ENCODE data around the gene LRFN2.

The LRFN2 gene

GRCh38 chr6:40500227-40500626 lies 86.9 kb downstream of the LRFN2 start:
- Mint-ChIP-seq H3K9me3 (ENCODE audit: low read depth) (no peaks in the 10 kb centered on the region), H3K36me3 (no peaks in the 10 kb centered on the region), H3K27me3 (no peaks in the 10 kb centered on the region), H3K4me3 (no peak overlapping the region), H3K27ac (no peak overlapping the region), H3K4me1 (ENCODE audit: low read depth) (no peaks in the 10 kb centered on the region)

- H3K4me1 Mint-ChIP-seq (ENCODE audit: low read depth): no peaks in the 10 kb centered on the region
- no peaks in the 10 kb centered on the region for H3K27me3 Mint-ChIP-seq
- H3K9me3 Mint-ChIP-seq (ENCODE audit: low read depth): no peaks in the 10 kb centered on the region
- H3K27ac Mint-ChIP-seq: no peak overlapping the region
- no peaks in the 10 kb centered on the region for H3K36me3 Mint-ChIP-seq
- no peak overlapping the region for H3K4me3 Mint-ChIP-seq
These were observed 87.9 kb downstream of the LRFN2 start for GRCh38 chr6:40499215-40499614.

GRCh38 chr6:40498148-40498547 lies 89.0 kb downstream of the LRFN2 start:
- no peaks in the 10 kb centered on the region for H3K27me3 Mint-ChIP-seq
- H3K27ac Mint-ChIP-seq: no peak overlapping the region
- no peak overlapping the region for H3K4me3 Mint-ChIP-seq
- H3K4me1 Mint-ChIP-seq (ENCODE audit: low read depth): no peaks in the 10 kb centered on the region
- H3K36me3 Mint-ChIP-seq: no peaks in the 10 kb centered on the region
- H3K9me3 Mint-ChIP-seq (ENCODE audit: low read depth): no peaks in the 10 kb centered on the region

GRCh38 chr6:40492187-40492586 lies 95.0 kb downstream of the LRFN2 start:
- H3K27me3 Mint-ChIP-seq: no peaks in the 10 kb centered on the region
- H3K27ac Mint-ChIP-seq: no peak overlapping the region
- no peaks in the 10 kb centered on the region for H3K36me3 Mint-ChIP-seq
- H3K4me1 Mint-ChIP-seq (ENCODE audit: low read depth): no peaks in the 10 kb centered on the region
- no peaks in the 10 kb centered on the region for H3K9me3 Mint-ChIP-seq (ENCODE audit: low read depth)
- H3K4me3 Mint-ChIP-seq: no peak overlapping the region

- Mint-ChIP-seq H3K4me3 (no peak overlapping the region), H3K27me3 (no peaks in the 10 kb centered on the region), H3K4me1 (ENCODE audit: low read depth) (no peaks in the 10 kb centered on the region), H3K27ac (no peak overlapping the region), H3K36me3 (no peaks in the 10 kb centered on the region), H3K9me3 (ENCODE audit: low read depth) (no peaks in the 10 kb centered on the region)
These were observed 96.7 kb downstream of the LRFN2 start for GRCh38 chr6:40490508-40490907.

- Mint-ChIP-seq H3K4me3 (no peak overlapping the region), H3K27me3 (no peaks in the 10 kb centered on the region), H3K9me3 (ENCODE audit: low read depth) (no peaks in the 10 kb centered on the region), H3K4me1 (ENCODE audit: low read depth) (no peaks in the 10 kb centered on the region), H3K27ac (no peak overlapping the region), H3K36me3 (no peaks in the 10 kb centered on the region)
These were observed 97.4 kb downstream of the LRFN2 start for GRCh38 chr6:40489798-40490197.

- no peaks in the 10 kb centered on the region for H3K36me3 Mint-ChIP-seq
- H3K9me3 Mint-ChIP-seq (ENCODE audit: low read depth): no peaks in the 10 kb centered on the region
- no peak overlapping the region for H3K4me3 Mint-ChIP-seq
- H3K27ac Mint-ChIP-seq: no peak overlapping the region
- no peaks in the 10 kb centered on the region for H3K4me1 Mint-ChIP-seq (ENCODE audit: low read depth)
- no peaks in the 10 kb centered on the region for H3K27me3 Mint-ChIP-seq
These were observed 100.6 kb downstream of the LRFN2 start for GRCh38 chr6:40486576-40486975.

GRCh38 chr6:40485795-40486194 lies 101.4 kb downstream of the LRFN2 start:
- Mint-ChIP-seq H3K27ac (no peak overlapping the region), H3K9me3 (ENCODE audit: low read depth) (no peaks in the 10 kb centered on the region), H3K4me1 (ENCODE audit: low read depth) (no peaks in the 10 kb centered on the region), H3K36me3 (no peaks in the 10 kb centered on the region), H3K27me3 (no peaks in the 10 kb centered on the region), H3K4me3 (no peak overlapping the region)

GRCh38 chr6:40485300-40485699 lies 101.9 kb downstream of the LRFN2 start:
- Mint-ChIP-seq H3K27me3 (no peaks in the 10 kb centered on the region), H3K4me3 (no peak overlapping the region)

GRCh38 chr6:40484066-40484465 lies 103.1 kb downstream of the LRFN2 start:
- no peaks in the 10 kb centered on the region for H3K4me1 Mint-ChIP-seq (ENCODE audit: low read depth)
- H3K27me3 Mint-ChIP-seq: no peaks in the 10 kb centered on the region
- H3K9me3 Mint-ChIP-seq (ENCODE audit: low read depth): no peaks in the 10 kb centered on the region
- H3K4me3 Mint-ChIP-seq: no peak overlapping the region
- H3K36me3 Mint-ChIP-seq: no peaks in the 10 kb centered on the region
- no peak overlapping the region for H3K27ac Mint-ChIP-seq

More at GRCh38 chr6:40485300-40485699, 101.9 kb downstream of the LRFN2 start:
- Mint-ChIP-seq H3K9me3 (ENCODE audit: low read depth) (no peaks in the 10 kb centered on the region), H3K27ac (no peak overlapping the region), H3K36me3 (no peaks in the 10 kb centered on the region), H3K4me1 (ENCODE audit: low read depth) (no peaks in the 10 kb centered on the region)

GRCh38 chr6:40482532-40482931 lies 104.6 kb downstream of the LRFN2 start:
- Mint-ChIP-seq H3K4me3 (no peak overlapping the region), H3K27ac (no peak overlapping the region), H3K27me3 (no peaks in the 10 kb centered on the region), H3K4me1 (ENCODE audit: low read depth) (no peaks in the 10 kb centered on the region), H3K9me3 (ENCODE audit: low read depth) (no peaks in the 10 kb centered on the region), H3K36me3 (no peaks in the 10 kb centered on the region)

GRCh38 chr6:40480678-40481077 lies 106.5 kb downstream of the LRFN2 start:
- no peak overlapping the region for H3K4me3 Mint-ChIP-seq
- H3K27ac Mint-ChIP-seq: no peak overlapping the region
- H3K9me3 Mint-ChIP-seq (ENCODE audit: low read depth): no peaks in the 10 kb centered on the region

GRCh38 chr6:40479706-40480105 lies 107.5 kb downstream of the LRFN2 start:
- H3K4me3 Mint-ChIP-seq: no peak overlapping the region
- H3K27ac Mint-ChIP-seq: no peak overlapping the region
- no peaks in the 10 kb centered on the region for H3K36me3 Mint-ChIP-seq
- no peaks in the 10 kb centered on the region for H3K4me1 Mint-ChIP-seq (ENCODE audit: low read depth)
- no peaks in the 10 kb centered on the region for H3K9me3 Mint-ChIP-seq (ENCODE audit: low read depth)
- H3K27me3 Mint-ChIP-seq: no peaks in the 10 kb centered on the region

More at GRCh38 chr6:40480678-40481077, 106.5 kb downstream of the LRFN2 start:
- Mint-ChIP-seq H3K36me3 (no peaks in the 10 kb centered on the region), H3K27me3 (no peaks in the 10 kb centered on the region), H3K4me1 (ENCODE audit: low read depth) (no peaks in the 10 kb centered on the region)

GRCh38 chr6:40477246-40478126 lies 109.7 kb downstream of the LRFN2 start:
- no peaks in the 10 kb centered on the region for H3K4me1 Mint-ChIP-seq (ENCODE audit: low read depth)
- H3K27me3 Mint-ChIP-seq: peaks cover 2% of the 10 kb centered on the region
- H3K27ac Mint-ChIP-seq: no peak overlapping the region
- H3K4me3 Mint-ChIP-seq: no peak overlapping the region
- no peaks in the 10 kb centered on the region for H3K36me3 Mint-ChIP-seq
- H3K9me3 Mint-ChIP-seq (ENCODE audit: low read depth): no peaks in the 10 kb centered on the region

GRCh38 chr6:40476673-40477072 lies 110.5 kb downstream of the LRFN2 start:
- Mint-ChIP-seq H3K4me3 (no peak overlapping the region), H3K27ac (no peak overlapping the region), H3K27me3 (peaks cover 2% of the 10 kb centered on the region), H3K4me1 (ENCODE audit: low read depth) (no peaks in the 10 kb centered on the region), H3K36me3 (no peaks in the 10 kb centered on the region), H3K9me3 (ENCODE audit: low read depth) (no peaks in the 10 kb centered on the region)

- no peaks in the 10 kb centered on the region for H3K4me1 Mint-ChIP-seq (ENCODE audit: low read depth)
- H3K27me3 Mint-ChIP-seq: peaks cover 2% of the 10 kb centered on the region
- no peak overlapping the region for H3K27ac Mint-ChIP-seq
- H3K4me3 Mint-ChIP-seq: no peak overlapping the region
- no peaks in the 10 kb centered on the region for H3K36me3 Mint-ChIP-seq
- no peaks in the 10 kb centered on the region for H3K9me3 Mint-ChIP-seq (ENCODE audit: low read depth)
These were observed 112.2 kb downstream of the LRFN2 start for GRCh38 chr6:40474937-40475336.

All from activated naive CD8-positive, alpha-beta T cell (primary cell).